NCI-H1436 (cell line): ENCODE measurements around the gene PML.
"Not testable (repeated sequence)": the region's sequence is repeated elsewhere in the genome, so short reads cannot be mapped to it uniquely, and the experiment has no call there.

ENCODE experiments used
- DNase-seq: peaks from one replicate; lab custom pipeline; 2025; lab: John Stamatoyannopoulos, UW

Gene PML

DNA sequence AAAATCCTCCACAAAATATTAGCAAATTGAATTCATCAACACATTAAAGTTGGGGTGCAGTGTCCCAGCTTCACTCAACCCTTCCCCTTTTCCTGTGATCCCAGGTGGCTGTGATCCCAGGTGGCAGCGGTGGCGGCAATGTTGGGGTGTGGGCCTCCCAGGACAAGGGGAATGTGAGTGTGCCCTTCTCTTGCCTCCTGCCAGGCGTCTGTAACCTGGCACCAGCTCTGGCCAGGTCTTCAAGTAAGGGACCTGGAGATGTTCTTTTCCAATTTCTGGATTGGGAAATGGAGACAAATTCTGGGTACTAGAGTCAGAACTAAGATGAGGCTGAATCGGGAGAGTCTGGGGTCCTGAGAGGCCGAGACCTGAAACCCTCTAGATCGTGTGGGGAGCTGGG lies 67.7 kb downstream of the PML start:
- DNase-seq = no peak

DNA sequence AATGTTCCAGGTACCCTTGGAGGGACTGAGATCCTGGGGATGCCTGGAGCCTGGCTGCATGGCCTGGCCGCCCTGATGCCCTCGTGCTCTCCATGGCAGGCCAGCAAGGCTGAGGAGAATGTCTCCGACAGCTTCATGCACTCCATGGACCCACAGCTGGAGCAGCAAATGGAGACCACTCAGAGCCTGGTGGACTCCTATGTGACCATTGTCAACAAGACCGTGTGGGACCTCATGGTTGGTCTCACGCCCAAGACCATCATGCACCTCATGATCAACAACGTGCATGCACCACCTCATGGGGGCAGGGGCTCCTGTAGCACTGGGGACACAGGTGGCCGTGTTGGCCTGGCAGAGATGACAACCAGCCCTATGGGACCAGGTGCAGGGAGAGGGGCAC lies 68.2 kb downstream of the PML start:
- DNase-seq = no peak

- not testable (repeated sequence) for DNase-seq
These were observed 69.1 kb downstream of the PML start for GRCh38 chr15:74063425-74064146.

DNA sequence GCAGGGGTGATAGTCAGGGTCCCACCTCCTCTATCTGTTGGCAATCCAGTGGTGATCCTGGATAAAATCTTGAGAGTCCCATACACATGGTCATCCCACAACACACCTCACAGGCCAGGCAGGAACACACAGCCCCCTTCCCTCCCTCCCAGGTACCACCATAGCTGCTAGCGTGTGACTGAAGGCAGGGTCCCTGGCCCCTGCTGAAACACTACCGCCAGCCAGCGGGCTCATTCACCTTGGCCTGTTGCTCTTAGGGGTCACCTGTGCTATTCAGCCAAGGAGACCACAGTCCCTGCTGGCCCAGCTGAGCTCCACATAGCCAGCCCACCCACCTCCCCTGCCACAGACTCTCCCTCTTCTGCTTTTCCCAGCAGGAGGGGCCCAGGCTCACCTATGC lies 69.7 kb downstream of the PML start:
- not testable (repeated sequence) for DNase-seq

DNA sequence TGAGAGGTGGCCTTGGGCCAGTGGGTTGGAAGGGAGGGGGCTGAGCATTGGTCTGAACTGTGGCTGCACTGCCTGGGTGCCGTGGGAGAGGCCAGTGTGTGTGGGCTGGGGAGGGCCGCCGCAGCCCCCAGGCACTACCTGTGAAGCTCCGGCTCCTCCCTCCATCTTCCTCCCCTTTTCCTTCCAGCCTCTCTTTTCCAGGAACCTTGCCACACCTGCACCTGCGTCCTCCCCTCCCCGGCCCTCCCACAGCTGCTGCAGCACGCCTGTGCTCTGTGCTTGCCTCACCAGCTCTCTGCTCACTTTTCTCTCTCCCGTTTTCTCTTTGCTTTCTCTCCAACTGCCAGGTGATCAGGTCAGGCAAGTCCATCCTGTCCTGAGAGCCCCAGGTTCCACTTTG lies 70.3 kb downstream of the PML start:
- DNase-seq = not testable (repeated sequence)

DNA sequence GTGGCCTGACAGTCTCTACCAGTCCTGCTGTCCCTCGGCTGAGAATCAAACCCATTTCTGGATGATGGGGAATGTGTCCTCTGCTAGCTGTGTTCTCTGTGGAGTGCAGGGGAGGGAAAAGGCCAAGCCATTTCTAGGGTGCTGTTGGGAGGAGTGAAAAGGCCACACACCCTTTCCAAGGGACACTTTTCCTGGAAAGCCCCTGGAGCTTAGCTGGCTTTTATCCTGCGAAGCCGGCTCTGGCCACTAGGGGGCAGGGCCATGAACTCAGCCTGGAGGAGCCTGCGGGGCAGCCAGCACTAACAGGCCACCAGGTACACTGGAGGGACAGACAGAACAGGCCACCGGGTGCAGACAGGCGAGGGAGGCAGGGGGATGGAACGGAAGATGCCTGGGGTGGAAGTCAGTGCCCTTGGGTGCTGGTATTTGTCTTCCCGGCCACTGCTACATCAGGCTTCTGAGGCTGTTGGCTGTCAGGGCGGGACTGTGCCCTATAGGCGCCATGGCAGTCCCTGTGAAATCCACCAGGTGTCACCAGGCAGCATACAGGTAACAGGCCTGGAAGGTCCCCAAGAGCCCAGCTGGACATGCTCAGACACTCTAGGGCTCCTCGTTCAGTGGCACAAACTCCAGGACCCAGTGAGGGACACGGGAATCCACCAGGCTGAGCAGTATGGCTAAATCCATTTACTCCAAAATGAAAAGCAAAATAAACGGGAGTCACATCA lies 71.3 kb downstream of the PML start:
- not testable (repeated sequence) for DNase-seq

DNA sequence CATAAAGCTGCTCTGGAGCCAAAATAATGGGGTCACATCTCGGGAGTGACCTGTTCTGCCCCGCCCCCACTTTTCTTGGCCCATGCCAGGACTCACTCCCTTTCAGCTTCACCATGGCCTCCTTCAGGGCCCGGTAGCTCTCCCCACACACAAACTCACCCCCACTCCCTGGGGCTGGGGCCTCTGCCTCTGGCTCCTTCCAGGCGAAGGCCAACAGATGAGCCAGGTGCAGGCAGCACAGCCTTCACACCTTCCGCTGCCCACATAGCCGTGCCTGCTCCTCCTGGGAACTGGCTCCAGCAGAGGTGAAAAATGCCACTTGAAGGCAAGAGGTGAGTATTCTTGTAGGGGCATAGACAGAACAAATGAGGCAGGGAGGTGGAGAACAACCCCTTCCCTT lies 77.1 kb downstream of the PML start:
- DNase-seq = not testable (repeated sequence)

GRCh38 chr15:74072132-74072531 lies 77.6 kb downstream of the PML start:
- not testable (repeated sequence) for DNase-seq

DNA sequence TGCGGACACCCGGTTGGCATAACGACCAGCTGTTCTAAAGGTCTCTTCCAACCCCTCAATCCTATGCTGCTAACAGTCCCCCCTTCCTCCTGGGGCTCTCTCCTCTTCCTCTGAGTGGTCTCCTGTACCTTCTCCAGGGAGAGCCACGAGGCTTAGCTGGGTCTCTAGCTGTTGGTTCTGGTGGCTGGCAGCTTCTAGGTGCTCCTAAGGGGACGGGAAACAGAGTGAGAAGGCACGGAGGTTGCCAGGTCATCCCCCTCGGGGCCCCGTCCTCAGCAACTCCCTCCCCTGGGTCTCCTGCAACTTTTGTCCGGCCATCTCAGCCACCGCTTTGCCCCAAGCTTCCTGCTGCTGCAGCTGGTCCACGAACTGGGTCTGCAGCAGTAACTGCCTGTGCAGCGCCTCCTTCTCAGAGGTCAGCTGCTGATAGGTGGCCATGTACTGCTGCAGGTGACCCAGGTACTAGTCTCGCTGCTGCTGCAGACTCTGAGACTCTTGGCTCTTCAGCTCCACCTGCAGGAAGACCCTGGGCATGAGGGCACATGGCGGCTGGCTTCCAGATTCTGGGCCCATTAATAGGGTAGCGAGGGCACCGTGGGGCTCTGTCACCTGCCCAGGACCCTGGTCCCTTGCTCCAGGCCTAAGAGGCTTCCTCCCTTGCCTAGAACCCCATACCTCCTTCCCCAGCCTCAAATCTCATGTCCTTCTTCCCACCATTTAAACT lies 78.3 kb downstream of the PML start:
- not testable (repeated sequence) for DNase-seq

DNA sequence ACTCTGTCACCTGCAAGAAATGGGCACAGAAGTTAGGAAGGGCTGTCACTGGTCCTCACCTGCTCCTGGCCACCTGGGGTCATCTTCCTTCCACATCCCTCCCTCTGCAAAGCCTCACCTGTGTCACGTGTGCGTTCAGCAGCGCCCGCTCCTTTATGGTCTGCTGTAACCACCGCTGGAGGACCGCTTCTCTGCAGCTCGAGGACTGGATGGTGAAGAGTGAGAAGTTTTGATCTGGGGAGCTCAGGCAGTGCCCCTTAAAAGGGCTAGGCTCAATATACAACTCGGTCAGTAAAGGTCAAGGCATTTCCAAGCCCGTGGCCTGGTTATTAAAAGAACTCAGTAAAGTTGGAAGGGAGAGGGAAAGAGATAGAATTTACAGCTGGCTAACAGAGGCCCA lies 81.3 kb downstream of the PML start:
- not testable (repeated sequence) for DNase-seq

GRCh38 chr15:74082450-74082849 lies 87.9 kb downstream of the PML start, which contains the start of gene GOLGA6A:
Gene GOLGA6A, minus strand, starts transcription at chr15:74082550. Its CDS starts 41 bp downstream, at chr15:74082509.
- not testable (repeated sequence) for DNase-seq

DNA sequence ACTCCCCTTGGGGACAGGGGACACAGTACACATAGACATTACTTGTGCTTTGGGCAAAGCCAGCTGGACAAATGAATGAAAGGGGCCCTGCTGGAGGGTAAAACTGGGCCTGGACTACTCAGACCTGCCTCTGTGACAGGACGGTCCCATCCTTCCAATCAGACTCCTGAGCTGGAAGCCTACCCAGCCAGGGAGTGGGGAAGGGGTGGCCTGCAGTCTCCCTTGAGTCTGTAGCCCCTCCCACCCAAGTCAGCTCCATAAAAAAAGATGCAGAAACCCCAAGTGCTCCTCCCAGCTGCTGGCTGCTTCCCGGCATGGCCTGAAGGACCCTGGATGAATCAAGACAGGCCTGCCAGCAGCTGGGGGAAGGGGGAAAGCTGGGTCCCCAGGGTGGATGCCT lies 100.1 kb downstream of the PML start:
- not testable (repeated sequence) for DNase-seq

DNA sequence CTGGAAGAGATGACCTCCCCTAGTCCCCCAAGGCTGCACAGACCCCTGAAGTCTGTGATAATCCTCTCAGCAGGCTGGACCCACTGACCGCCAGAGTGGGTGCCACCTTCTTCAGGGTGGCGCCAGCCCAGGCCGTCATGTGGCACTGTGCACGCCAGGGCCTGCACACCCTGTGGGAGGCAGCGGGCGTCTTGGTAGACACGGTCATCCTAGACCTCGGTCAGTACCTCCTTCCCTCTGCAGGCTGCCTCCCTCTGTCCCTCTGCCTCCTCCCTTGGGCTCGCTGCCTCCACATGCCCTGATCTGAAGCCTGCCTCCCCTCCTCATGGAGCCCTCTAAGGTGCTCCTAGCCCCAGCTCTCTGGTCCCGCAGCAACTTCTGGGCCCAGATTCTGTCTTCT lies 101.1 kb downstream of the PML start:
- not testable (repeated sequence) for DNase-seq

DNA sequence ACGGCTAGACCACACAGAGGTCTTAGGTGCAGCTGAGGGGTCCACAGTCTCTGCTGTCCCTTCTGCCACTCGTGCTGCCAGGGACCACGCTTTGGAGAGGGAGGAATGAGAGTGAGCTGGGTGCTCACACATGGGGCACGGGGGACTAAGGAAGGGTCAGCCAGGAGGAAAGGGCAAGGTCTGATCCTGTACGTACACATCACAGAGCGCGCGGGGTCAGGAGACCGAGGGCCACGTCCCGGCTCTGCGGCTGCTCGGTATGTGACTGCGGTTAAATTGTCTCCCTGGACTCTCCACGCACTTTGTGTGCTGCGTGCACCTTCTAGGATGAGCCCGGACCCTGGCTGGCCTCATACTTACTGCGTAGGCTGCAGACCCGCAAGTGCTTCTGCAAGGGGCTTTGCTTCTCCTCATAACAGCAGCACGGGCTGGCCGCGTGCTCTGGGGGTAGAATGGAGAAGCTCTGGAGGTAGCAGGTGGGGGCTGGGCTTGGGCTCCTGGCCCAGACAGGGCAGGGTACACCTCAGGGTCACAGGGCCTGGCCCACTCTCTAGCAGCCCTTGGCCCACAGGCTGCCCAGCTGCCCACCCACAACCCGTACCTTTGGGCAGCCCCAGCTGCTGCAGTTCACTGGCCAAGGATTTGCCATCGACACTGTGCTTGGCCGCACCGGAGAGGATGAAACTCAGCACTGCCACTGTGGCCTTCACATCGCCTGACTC lies 102.4 kb downstream of the PML start:
- DNase-seq = not testable (repeated sequence)
